Peyer's patch (tissue), 4 donors: ENCODE results near the gene OR2L2.

Experiments
- POLR2A ChIP-seq, 2 donors: fragments of 450-650 bp; IDR thresholded peaks; one replicate each; pipeline ENCODE4 v1.5.1; 2017; ENCODE audit warnings: antibody characterized with exemption in 2 of 2, mild to moderate bottlenecking in 2 of 2, moderate library complexity in 2 of 2
- TF ChIP-seq, protein P1 (sequence below), 6 experiments: fragments of 450-650 bp in 4 of 6; fragments of 200-600 bp in 2 of 6; sonication (generic) in 1 of 6; IDR thresholded peaks; one replicate each; pipeline ENCODE4 v1.5.1; 2017 to 2019; ENCODE audit warnings: antibody characterized with exemption in 6 of 6, mild to moderate bottlenecking in 3 of 6, moderate library complexity in 1 of 6

DNA sequence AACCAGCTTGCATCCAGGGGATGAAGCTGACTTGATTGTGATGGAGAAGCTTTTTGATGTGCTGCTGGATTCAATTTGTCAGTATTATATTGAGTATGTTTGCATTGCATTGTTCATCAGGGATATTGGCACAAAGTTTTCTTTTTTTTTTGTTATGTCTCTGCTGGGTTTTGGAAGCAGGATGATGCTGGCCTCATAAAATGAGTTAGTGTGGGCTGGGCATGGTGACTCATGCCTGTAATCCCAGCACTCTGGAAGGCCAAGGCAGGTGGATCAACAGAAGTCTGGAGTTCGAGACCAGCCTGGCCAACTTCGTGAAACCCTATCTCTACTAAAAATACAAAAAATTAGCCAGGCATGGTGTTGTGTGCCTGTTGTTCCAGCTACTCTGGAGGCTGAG lies 25.4 kb downstream of the OR2L2 start:
- TF ChIP-seq, protein P1, sequence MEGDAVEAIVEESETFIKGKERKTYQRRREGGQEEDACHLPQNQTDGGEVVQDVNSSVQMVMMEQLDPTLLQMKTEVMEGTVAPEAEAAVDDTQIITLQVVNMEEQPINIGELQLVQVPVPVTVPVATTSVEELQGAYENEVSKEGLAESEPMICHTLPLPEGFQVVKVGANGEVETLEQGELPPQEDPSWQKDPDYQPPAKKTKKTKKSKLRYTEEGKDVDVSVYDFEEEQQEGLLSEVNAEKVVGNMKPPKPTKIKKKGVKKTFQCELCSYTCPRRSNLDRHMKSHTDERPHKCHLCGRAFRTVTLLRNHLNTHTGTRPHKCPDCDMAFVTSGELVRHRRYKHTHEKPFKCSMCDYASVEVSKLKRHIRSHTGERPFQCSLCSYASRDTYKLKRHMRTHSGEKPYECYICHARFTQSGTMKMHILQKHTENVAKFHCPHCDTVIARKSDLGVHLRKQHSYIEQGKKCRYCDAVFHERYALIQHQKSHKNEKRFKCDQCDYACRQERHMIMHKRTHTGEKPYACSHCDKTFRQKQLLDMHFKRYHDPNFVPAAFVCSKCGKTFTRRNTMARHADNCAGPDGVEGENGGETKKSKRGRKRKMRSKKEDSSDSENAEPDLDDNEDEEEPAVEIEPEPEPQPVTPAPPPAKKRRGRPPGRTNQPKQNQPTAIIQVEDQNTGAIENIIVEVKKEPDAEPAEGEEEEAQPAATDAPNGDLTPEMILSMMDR (IDR thresholded peaks at IDR 0.05): no peak
- no peak for TF ChIP-seq POLR2A (IDR thresholded peaks at IDR 0.05)
